ENCODE results near the gene PLA2G4E. TPM values are rescaled to one million over a fixed set of nuclear protein-coding genes. Genes with fewer than 3 reads are reported as not detected.

Gene PLA2G4E
- total and polyA plus RNA-seq, 11 donors = 0.01 to 1.1 (median 0.05) TPM; not detected in 6

DNA sequence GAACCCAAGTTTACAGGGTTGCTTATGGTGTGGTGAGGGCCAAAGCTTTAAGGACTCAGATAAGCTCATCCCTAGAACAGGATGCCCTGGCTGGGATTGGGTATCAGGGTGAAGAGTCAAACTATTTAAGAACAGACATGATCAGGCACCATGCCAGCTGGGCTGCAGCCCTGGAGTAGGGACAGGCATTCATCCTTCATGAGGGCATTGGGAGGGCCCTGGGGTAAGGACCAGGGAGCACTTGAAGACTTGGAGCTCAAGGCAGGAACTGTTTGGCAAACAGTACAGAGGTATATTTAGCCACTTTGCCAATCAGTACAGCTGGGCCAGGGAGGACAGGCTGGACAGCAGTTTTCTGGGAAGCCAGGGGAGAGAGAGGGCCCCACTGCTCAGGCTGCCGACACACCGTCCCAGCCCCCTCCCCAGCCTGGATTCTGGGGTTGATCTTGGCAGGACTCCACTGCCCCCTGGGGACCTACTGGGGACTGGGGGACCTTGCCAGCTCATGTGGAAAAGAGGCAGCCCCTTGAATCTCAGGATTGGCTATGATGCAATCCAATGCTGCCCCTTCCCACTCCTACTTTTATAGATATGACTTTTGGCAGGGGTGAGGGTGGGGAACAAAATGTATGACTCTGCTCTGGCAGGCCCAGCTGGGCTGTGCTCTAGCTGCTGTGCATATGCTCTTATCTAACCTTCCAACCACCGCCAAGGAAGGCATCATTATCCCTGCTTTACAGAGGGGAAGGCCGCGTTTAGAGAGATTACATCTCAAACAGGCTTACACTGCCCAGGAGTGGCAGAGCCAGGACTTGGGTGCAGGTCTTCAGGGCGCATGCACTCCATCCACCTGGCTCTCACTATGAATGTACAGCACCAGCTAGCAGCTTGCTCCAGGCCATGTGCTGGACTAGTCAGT, 2.3 kb downstream of the PLA2G4E start:
- peak; percentile 84 to 95 (median 92) for ATAC-seq
- intact Hi-C loops (cut with DNase I) = no loop called here
- peak overlapping the region in 7 of 12 donors; percentile 28 to 79 (median 42) for H3K27ac ChIP-seq
- no peaks in the 10 kb centered on the region for H3K36me3 ChIP-seq
- H3K4me1 ChIP-seq = peaks cover 0 to 23% (median 6%) of the 10 kb centered on the region in 12 donors
- DNase-seq = peak in 4 of 5 donors; percentile 28 to 88 (median 62)
- no peaks in the 10 kb centered on the region for H3K9me3 ChIP-seq
- H3K4me3 ChIP-seq = no peak overlapping the region
- WGBS, 4 donors = 37 to 52% (median 41%) methylated on average over 4 to 6 of the region's 6 CpGs
- TF ChIP-seq, protein P1, sequence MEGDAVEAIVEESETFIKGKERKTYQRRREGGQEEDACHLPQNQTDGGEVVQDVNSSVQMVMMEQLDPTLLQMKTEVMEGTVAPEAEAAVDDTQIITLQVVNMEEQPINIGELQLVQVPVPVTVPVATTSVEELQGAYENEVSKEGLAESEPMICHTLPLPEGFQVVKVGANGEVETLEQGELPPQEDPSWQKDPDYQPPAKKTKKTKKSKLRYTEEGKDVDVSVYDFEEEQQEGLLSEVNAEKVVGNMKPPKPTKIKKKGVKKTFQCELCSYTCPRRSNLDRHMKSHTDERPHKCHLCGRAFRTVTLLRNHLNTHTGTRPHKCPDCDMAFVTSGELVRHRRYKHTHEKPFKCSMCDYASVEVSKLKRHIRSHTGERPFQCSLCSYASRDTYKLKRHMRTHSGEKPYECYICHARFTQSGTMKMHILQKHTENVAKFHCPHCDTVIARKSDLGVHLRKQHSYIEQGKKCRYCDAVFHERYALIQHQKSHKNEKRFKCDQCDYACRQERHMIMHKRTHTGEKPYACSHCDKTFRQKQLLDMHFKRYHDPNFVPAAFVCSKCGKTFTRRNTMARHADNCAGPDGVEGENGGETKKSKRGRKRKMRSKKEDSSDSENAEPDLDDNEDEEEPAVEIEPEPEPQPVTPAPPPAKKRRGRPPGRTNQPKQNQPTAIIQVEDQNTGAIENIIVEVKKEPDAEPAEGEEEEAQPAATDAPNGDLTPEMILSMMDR (IDR thresholded peaks at IDR 0.05) = no peak
- no peak for TF ChIP-seq POLR2A (IDR thresholded peaks at IDR 0.05)
- no peaks in the 10 kb centered on the region for H3K27me3 ChIP-seq

DNA sequence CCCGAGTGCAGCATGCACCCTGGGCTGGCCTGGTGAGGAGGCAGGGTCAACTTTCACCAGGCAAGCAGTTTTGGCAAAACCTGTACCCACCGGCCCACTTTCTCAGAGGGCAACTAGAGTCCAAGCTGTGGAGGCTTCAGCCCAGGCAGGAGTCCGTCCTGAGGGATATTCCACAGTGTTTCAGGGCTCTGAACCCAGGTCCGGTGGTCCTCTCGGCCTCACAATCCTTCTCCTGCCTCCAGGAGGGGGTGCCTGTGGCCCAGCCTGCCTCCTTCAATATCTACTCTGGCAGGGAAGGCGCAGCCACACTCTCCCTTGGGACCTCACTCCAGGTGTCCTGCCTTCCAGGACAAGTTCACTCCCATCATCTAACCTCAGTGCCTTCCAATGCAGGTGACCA, 3.9 kb downstream of the PLA2G4E start:
- H3K27ac ChIP-seq = no peak overlapping the region
- peaks cover 0 to 23% (median 6%) of the 10 kb centered on the region in 12 donors for H3K4me1 ChIP-seq
- H3K9me3 ChIP-seq = no peaks in the 10 kb centered on the region
- TF ChIP-seq POLR2A (IDR thresholded peaks at IDR 0.05) = no peak
- TF ChIP-seq, protein P1 (IDR thresholded peaks at IDR 0.05) = no peak
- intact Hi-C loops (cut with DNase I) = no loop called here
- H3K36me3 ChIP-seq = no peaks in the 10 kb centered on the region
- no peak for DNase-seq
- WGBS, 4 donors = 82 to 89% (median 84%) methylated on average over 3 to 6 of the region's 6 CpGs
- H3K27me3 ChIP-seq = no peaks in the 10 kb centered on the region
- no peak for ATAC-seq
- no peak overlapping the region for H3K4me3 ChIP-seq

DNA sequence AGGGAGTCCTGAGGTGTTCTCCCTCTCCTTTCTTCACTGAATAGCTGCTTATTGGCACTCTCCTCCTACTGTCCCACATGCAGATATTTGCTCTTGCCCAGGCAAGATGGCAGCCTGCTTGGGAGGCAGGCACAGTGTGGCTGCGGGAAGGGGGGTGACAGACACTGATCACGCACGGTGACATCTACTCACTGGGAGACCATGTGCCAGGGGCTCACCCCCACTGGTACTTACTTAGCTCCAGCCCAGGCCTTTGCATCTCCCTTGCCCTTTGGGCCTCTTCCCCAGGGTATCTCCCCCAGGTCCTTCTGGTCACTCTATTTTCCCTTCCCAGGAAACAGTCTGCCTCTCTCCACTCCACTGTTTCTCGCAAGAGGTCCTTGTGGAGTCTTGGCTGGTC, 6.4 kb downstream of the PLA2G4E start:
- 89 to 98% (median 97%) methylated on average over 4 of the region's 4 CpGs for WGBS, 4 donors
- DNase-seq = no peak
- intact Hi-C loops (cut with DNase I) = no loop called here

More for the DNA sequence above, 6.4 kb downstream of the PLA2G4E start:
- Histone ChIP-seq H3K27me3 (no peaks in the 10 kb centered on the region), H3K4me1 (peaks cover 0 to 17% (median 6%) of the 10 kb centered on the region in 12 donors), H3K4me3 (no peak overlapping the region), H3K36me3 (no peaks in the 10 kb centered on the region), H3K9me3 (no peaks in the 10 kb centered on the region), H3K27ac (no peak overlapping the region)
- ATAC-seq = no peak
- TF ChIP-seq, protein P1 (IDR thresholded peaks at IDR 0.05) = no peak
- no peak for TF ChIP-seq POLR2A (IDR thresholded peaks at IDR 0.05)

Measured in heart left ventricle (tissue), 16 donors.